GM21786 (cell line): Measurements from ENCODE around the gene IL21R.
"Not testable (repeated sequence)": the region's sequence is repeated elsewhere in the genome, so short reads cannot be mapped to it uniquely, and the experiment has no call there.

Source experiments
- ATAC-seq: cut with Tn5 transposase; IDR thresholded peaks from one replicate; pipeline ENCODE4 v1.9.1; 2021; ENCODE audit not compliant: unreplicated experiment

IL21R gene

GRCh38 chr16:27441998-27442397 is 40.0 kb downstream of the IL21R start:
- ATAC-seq, result no peak

GRCh38 chr16:27444015-27444414 is 42.0 kb downstream of the IL21R start:
- ATAC-seq, result no peak

- ATAC-seq, result no peak
Measured at GRCh38 chr16:27444470-27444869, 42.5 kb downstream of the IL21R start.

- no peak for ATAC-seq
Measured at GRCh38 chr16:27445502-27446175, 43.7 kb downstream of the IL21R start.

- ATAC-seq, result no peak
Measured at GRCh38 chr16:27446721-27447120, 44.7 kb downstream of the IL21R start.

GRCh38 chr16:27447301-27447700 is 45.3 kb downstream of the IL21R start:
- ATAC-seq, result no peak

GRCh38 chr16:27448532-27449433 is 46.8 kb downstream of the IL21R start:
- no peak for ATAC-seq

- ATAC-seq, result peak; percentile 51
Measured at GRCh38 chr16:27449434-27450195, 47.6 kb downstream of the IL21R start.

GRCh38 chr16:27450196-27450549 is 48.2 kb downstream of the IL21R start:
- peak; percentile 27 for ATAC-seq

GRCh38 chr16:27452569-27453493 is 50.9 kb downstream of the IL21R start:
- ATAC-seq, result no peak

GRCh38 chr16:27453494-27453825 is 51.5 kb downstream of the IL21R start:
- ATAC-seq, result no peak

GRCh38 chr16:27455700-27456099 is 53.7 kb downstream of the IL21R start:
- ATAC-seq, result no peak

- ATAC-seq, result not testable (repeated sequence)
Measured at GRCh38 chr16:27457605-27457900, 55.6 kb downstream of the IL21R start.

- no peak for ATAC-seq
Measured at GRCh38 chr16:27458258-27458657, 56.3 kb downstream of the IL21R start.

GRCh38 chr16:27458987-27459688 is 57.2 kb downstream of the IL21R start:
- ATAC-seq, result no peak

GRCh38 chr16:27460213-27460612 is 58.2 kb downstream of the IL21R start:
- no peak for ATAC-seq

- no peak for ATAC-seq
Measured at GRCh38 chr16:27460663-27461482, 58.9 kb downstream of the IL21R start.

GRCh38 chr16:27461483-27462171 is 59.7 kb downstream of the IL21R start:
- no peak for ATAC-seq
